Adrenal gland (tissue), 12 donors: ENCODE results near the gene CAGE1. TPM values are rescaled to one million over a fixed set of nuclear protein-coding genes. Genes with fewer than 3 reads are reported as not detected.

Source experiments
- DNase-seq, 7 donors: peaks; one replicate each; pipeline ENCODE4 v3.0.0-alpha.2; 2019 to 2020
- H3K27ac ChIP-seq, 5 donors: fragments of 200-600 bp; sonication (generic) in 4 of 5; 1 replicate in 3 of 5; 2 replicates in 2 of 5; pipeline versions ENCODE4 v1.5.1 to v1.8.0; 2016 to 2020; ENCODE audit warnings: mild to moderate bottlenecking in 1 of 5
- H3K27me3 ChIP-seq: fragments of 200-600 bp; 2 replicates; pipeline ENCODE4 v1.8.0; 2021
- H3K36me3 ChIP-seq, 2 donors: fragments of 200-600 bp; replicated peaks in 1 of 2; 1 replicate in 1 of 2; 2 replicates in 1 of 2; pipeline versions ENCODE4 v1.5.1 to v1.8.0; 2018 to 2022
- H3K4me1 ChIP-seq, 2 donors: fragments of 200-600 bp; replicated peaks in 1 of 2; 1 replicate in 1 of 2; 2 replicates in 1 of 2; pipeline versions ENCODE4 v1.5.1 to v1.8.0; 2018 to 2021
- H3K4me3 ChIP-seq, 4 donors: fragments of 200-600 bp; sonication (generic) in 3 of 4; one replicate each; pipeline ENCODE4 v1.5.1; 2016 to 2018
- H3K9me3 ChIP-seq, 3 donors: fragments of 200-600 bp; sonication (generic) in 1 of 3; replicated peaks in 1 of 3; 1 replicate in 2 of 3; 2 replicates in 1 of 3; pipeline versions ENCODE4 v1.5.1 to v1.8.0; 2016 to 2021
- CTCF ChIP-seq, 6 experiments: fragments of 450-650 bp in 4 of 6; fragments of 200-600 bp in 2 of 6; sonication (generic) in 1 of 6; IDR thresholded peaks; 1 replicate in 5 of 6; 2 replicates in 1 of 6; pipeline versions ENCODE4 v1.5.1 to v1.8.0; 2016 to 2021; ENCODE audit warnings: antibody characterized with exemption in 6 of 6, mild to moderate bottlenecking in 2 of 6, moderate library complexity in 1 of 6
- POLR2A ChIP-seq, 2 donors: fragments of 450-650 bp; IDR thresholded peaks; one replicate each; pipeline ENCODE4 v1.6.1; 2017; ENCODE audit warnings: antibody characterized with exemption in 2 of 2, mild to moderate bottlenecking in 2 of 2, moderate library complexity in 1 of 2
- WGBS, 4 donors: extraction: QIAGEN DNeasy Blood & Tissue Kit in 2 of 4; methylation state at CpG; one replicate each; pipeline versions ENCODE4 v1.1.5 to v1.1.7; 2013 to 2017; 5-methylcytosine and 5-hydroxymethylcytosine counted together
- intact Hi-C, 2 donors: fragments of 100-400 bp; cut with DNase I; formaldehyde crosslinking; loops; one replicate each; pipeline versions ENCODE4 v1.14.1 to v1.15.0; 2022 to 2023
- polyA plus RNA-seq, 3 donors: library from polyadenylated mRNA; stranded (reverse); fragments of 200-250 nt in 2 of 3; fragments of 350-450 nt in 1 of 3; fragmentation: Illumina TruSeq in 1 of 3; extraction: RNeasy Lipid Tissue Mini Kit (QIAGEN cat#74804) in 1 of 3; gene quantifications; one replicate each; pipeline ENCODE4 v1.2.3, GENCODE V29; 2013 to 2014
- total RNA-seq, 9 donors: library from RNA; depleted of rRNA in 4 of 9; stranded (reverse); fragments of >200 nt in 4 of 9; fragments of 120-200 nt in 1 of 9; fragmentation: NEBNext Ultra II Directional in 1 of 9; extraction: Animal tissue kit (Norgen Biotek cat#: 25700) in 1 of 9; gene quantifications; one replicate each; pipeline versions ENCODE4 v1.1.0 to v1.2.4, GENCODE V29; 2013 to 2023
- donor health status: healthy with polysubstance abuse.
- donor health status: Bipolar disorder and iron deficiency.
- donor health status: DM: yes; HTN: yes; CAD: no.
- donor health status: DM: no; HTN: no; CAD: no.
- donor health status: DM: no; HTN: no; CAD: no.
- donor health status: DM: yes; HTN: yes; CAD: no.

CAGE1 gene
- total and polyA plus RNA-seq, 12 donors: 0.06 to 0.25 (median 0.16) TPM; not detected in 8

GRCh38 chr6:7421066-7421465 lies 31.5 kb upstream of the CAGE1 start:
- Histone ChIP-seq H3K27ac (no peak overlapping the region), H3K4me3 (no peak overlapping the region), H3K27me3 (no peaks in the 10 kb centered on the region), H3K9me3 (no peaks in the 10 kb centered on the region), H3K4me1 (no peaks in the 10 kb centered on the region), H3K36me3 (peaks cover 0 to 20% of the 10 kb centered on the region in 2 donors)
- TF ChIP-seq CTCF (IDR thresholded peaks at IDR 0.05): no peak
- no peak for TF ChIP-seq POLR2A (IDR thresholded peaks at IDR 0.05)
- no peak for DNase-seq
- intact Hi-C loops: loop anchor here (10.0 kb wide), 1 partner anchor 194 kb away; no protein-coding TSS in a partner anchor
- 88 to 99% (median 96%) methylated on average over 3 of the region's 3 CpGs for WGBS, 4 donors

GRCh38 chr6:7419065-7419464 lies 29.5 kb upstream of the CAGE1 start:
- peaks cover 0 to 39% of the 10 kb centered on the region in 2 donors for H3K36me3 ChIP-seq
- no peak overlapping the region for H3K4me3 ChIP-seq
- no peaks in the 10 kb centered on the region for H3K27me3 ChIP-seq
- H3K27ac ChIP-seq: no peak overlapping the region
- 67 to 82% (median 74%) methylated on average over 1 of the region's 1 CpG for WGBS, 4 donors
- DNase-seq: no peak
- TF ChIP-seq POLR2A (IDR thresholded peaks at IDR 0.05) (no peak), CTCF (IDR thresholded peaks at IDR 0.05) (no peak)
- intact Hi-C loops: loop anchor here in 1 of 2 donors (10.0 kb wide), 1 partner anchor 136 kb away; no protein-coding TSS in a partner anchor
- no peaks in the 10 kb centered on the region for H3K4me1 ChIP-seq
- H3K9me3 ChIP-seq: no peaks in the 10 kb centered on the region

GRCh38 chr6:7418238-7418905 lies 28.8 kb upstream of the CAGE1 start:
- no peaks in the 10 kb centered on the region for H3K4me1 ChIP-seq
- TF ChIP-seq POLR2A (IDR thresholded peaks at IDR 0.05): no peak
- no peak for TF ChIP-seq CTCF (IDR thresholded peaks at IDR 0.05)
- H3K36me3 ChIP-seq: peaks cover 0 to 45% of the 10 kb centered on the region in 2 donors
- 87 to 90% (median 89%) methylated on average over 6 of the region's 6 CpGs for WGBS, 4 donors
- H3K27ac ChIP-seq: no peak overlapping the region
- no peaks in the 10 kb centered on the region for H3K27me3 ChIP-seq
- no peak for DNase-seq
- H3K4me3 ChIP-seq: no peak overlapping the region
- intact Hi-C loops: loop anchor here in 1 of 2 donors (10.0 kb wide), 1 partner anchor 136 kb away; no protein-coding TSS in a partner anchor
- no peaks in the 10 kb centered on the region for H3K9me3 ChIP-seq

- no peak overlapping the region for H3K4me3 ChIP-seq
- peaks cover 0 to 51% of the 10 kb centered on the region in 2 donors for H3K36me3 ChIP-seq
- DNase-seq: no peak
- WGBS, 4 donors: 89 to 98% (median 93%) methylated on average over 2 of the region's 2 CpGs
- no peaks in the 10 kb centered on the region for H3K4me1 ChIP-seq
- intact Hi-C loops: loop anchor here in 1 of 2 donors (10.0 kb wide), 1 partner anchor 137 kb away; no protein-coding TSS in a partner anchor
- no peaks in the 10 kb centered on the region for H3K27me3 ChIP-seq
- no peaks in the 10 kb centered on the region for H3K9me3 ChIP-seq
- TF ChIP-seq POLR2A (IDR thresholded peaks at IDR 0.05) (no peak), CTCF (IDR thresholded peaks at IDR 0.05) (no peak)
- H3K27ac ChIP-seq: no peak overlapping the region
Observed at GRCh38 chr6:7417684-7418083, 28.1 kb upstream of the CAGE1 start.
